ENCODE measurements around the gene DBNDD2. TPM values are rescaled to one million over a fixed set of nuclear protein-coding genes. Genes with fewer than 3 reads are reported as not detected.

The DBNDD2 gene
- total RNA-seq, 2 experiments from 2014 or later: 13.8 to 15.5 TPM

GRCh38 chr20:45366631-45367030, 41.5 kb upstream of the DBNDD2 start:
- intact Hi-C loops (cut with micrococcal nuclease): no loop called here
- POLR2A ChIA-PET: interaction anchor here (2.0 kb wide), 1 partner anchor 49 kb away, joined by 6 read pairs; no protein-coding TSS in a partner anchor
- Mint-ChIP-seq H3K27ac (peak overlapping the region; percentile 52), H3K27me3 (no peaks in the 10 kb centered on the region), H3K36me3 (ENCODE audit: low read depth) (peaks cover 25% of the 10 kb centered on the region), H3K9me3 (no peaks in the 10 kb centered on the region), H3K4me3 (no peak overlapping the region), H3K4me1 (ENCODE audit: low read depth) (peaks cover 51% of the 10 kb centered on the region)
- no peak for ATAC-seq
- TF ChIP-seq CTCF (IDR thresholded peaks at IDR 0.05): no peak
- CTCF ChIA-PET: interaction anchor here (0.9 to 24.4 kb wide), 6 partner anchors 12 to 86 kb away, joined by 3 to 549 read pairs (median 3); no protein-coding TSS in a partner anchor
- DNase-seq: no peak

- TF ChIP-seq CTCF (IDR thresholded peaks at IDR 0.05): no peak
- intact Hi-C loops (cut with micrococcal nuclease): no loop called here
- peak overlapping the region; percentile 52 for H3K27ac Mint-ChIP-seq
- DNase-seq (no peak), ATAC-seq (no peak)
- peaks cover 52% of the 10 kb centered on the region for H3K4me1 Mint-ChIP-seq (ENCODE audit: low read depth)
- peaks cover 25% of the 10 kb centered on the region for H3K36me3 Mint-ChIP-seq (ENCODE audit: low read depth)
- H3K27me3 Mint-ChIP-seq: no peaks in the 10 kb centered on the region
- CTCF ChIA-PET: interaction anchor here (0.9 to 24.4 kb wide), 4 partner anchors 24 to 86 kb away, joined by 3 to 549 read pairs (median 84); no protein-coding TSS in a partner anchor
- no peaks in the 10 kb centered on the region for H3K9me3 Mint-ChIP-seq
- POLR2A ChIA-PET: interaction anchor here (1.0 to 2.0 kb wide), 2 partner anchors 13 to 48 kb away, joined by 3 to 6 read pairs; no protein-coding TSS in a partner anchor
- H3K4me3 Mint-ChIP-seq: no peak overlapping the region
Observed at GRCh38 chr20:45367126-45367525, 41.0 kb upstream of the DBNDD2 start.

- peak; percentile 43 for ATAC-seq
- peaks cover 25% of the 10 kb centered on the region for H3K36me3 Mint-ChIP-seq (ENCODE audit: low read depth)
- no peaks in the 10 kb centered on the region for H3K27me3 Mint-ChIP-seq
- intact Hi-C loops (cut with micrococcal nuclease): no loop called here
- H3K4me1 Mint-ChIP-seq (ENCODE audit: low read depth): peaks cover 58% of the 10 kb centered on the region
- ChIA-PET POLR2A (interaction anchor here (0.6 to 2.0 kb wide), 4 partner anchors 21 to 388 kb away, joined by 3 to 6 read pairs (median 4); partner anchors contain the start of gene SDC4), CTCF (interaction anchor here (1.0 to 24.4 kb wide), 10 partner anchors 11 to 84 kb away, joined by 3 to 549 read pairs (median 4); partner anchors contain the start of gene PIGT)
- H3K27ac Mint-ChIP-seq: peak overlapping the region; percentile 70
- peak; percentile 38 for DNase-seq
- TF ChIP-seq CTCF (IDR thresholded peaks at IDR 0.05): no peak
- no peak overlapping the region for H3K4me3 Mint-ChIP-seq
- no peaks in the 10 kb centered on the region for H3K9me3 Mint-ChIP-seq
Observed at GRCh38 chr20:45368221-45368980, 39.7 kb upstream of the DBNDD2 start.

GRCh38 chr20:45370571-45371160, 37.4 kb upstream of the DBNDD2 start:
- no peak for ATAC-seq
- intact Hi-C loops (cut with micrococcal nuclease): no loop called here
- no peak overlapping the region for H3K4me3 Mint-ChIP-seq
- ChIA-PET CTCF (interaction anchor here (1.1 to 24.4 kb wide), 9 partner anchors 8 to 400 kb away, joined by 3 to 549 read pairs (median 6); partner anchors contain the start of gene SYS1), POLR2A (interaction anchor here (1.2 kb wide), 1 partner anchor 46 kb away, joined by 3 read pairs; the partner anchor contains the start of gene PIGT)
- peaks cover 18% of the 10 kb centered on the region for H3K36me3 Mint-ChIP-seq (ENCODE audit: low read depth)
- TF ChIP-seq CTCF (IDR thresholded peaks at IDR 0.05): no peak
- peaks cover 50% of the 10 kb centered on the region for H3K4me1 Mint-ChIP-seq (ENCODE audit: low read depth)
- H3K27me3 Mint-ChIP-seq: no peaks in the 10 kb centered on the region
- no peak for DNase-seq
- no peaks in the 10 kb centered on the region for H3K9me3 Mint-ChIP-seq
- H3K27ac Mint-ChIP-seq: no peak overlapping the region

All from activated CD8-positive, alpha-beta T cell treated with anti-CD3 and anti-CD28 coated beads for 36 hours (primary cell).